Activated B cell treated with CpG ODN at 0.5 μM for 24 hours (primary cell): ENCODE data around the gene DNMT3B. TPM values are rescaled to one million over a fixed set of nuclear protein-coding genes. Genes with fewer than 3 reads are reported as not detected.
A peak's percentile ranks its signal among the peaks of the same experiment; 100 is the strongest.

Experiments used
- ATAC-seq: fragments of 200-7000 bp; cut with Tn5 transposase; one replicate; pipeline ENCODE4 v1.10.0; 2021; ENCODE audit warnings: low read depth, mild to moderate bottlenecking, moderate library complexity
- CTCF ChIA-PET: fragments of 350-600 bp; sonication (Branson Sonifier 250); formaldehyde crosslinking; loops from one replicate; lab custom pipeline; 2021; ENCODE audit warnings: antibody characterized with exemption; lab: Charles Lee
- POLR2A ChIA-PET: fragments of 350-600 bp; sonication (Branson Sonifier 250); formaldehyde crosslinking; loops from one replicate; lab custom pipeline; 2021; ENCODE audit warnings: antibody characterized with exemption; lab: Charles Lee
- DNase-seq: peaks from one replicate; pipeline ENCODE4 v3.0.0; 2022
- H3K27ac Mint-ChIP-seq: one replicate; pipeline ENCODE4 v1.8.0; 2020; ENCODE audit warnings: mixed read lengths
- H3K27me3 Mint-ChIP-seq: one replicate; pipeline ENCODE4 v1.8.0; 2021; ENCODE audit warnings: mixed read lengths
- H3K36me3 Mint-ChIP-seq: one replicate; pipeline ENCODE4 v1.8.0; 2021; ENCODE audit warnings: low read depth, mixed read lengths
- H3K4me1 Mint-ChIP-seq: one replicate; pipeline ENCODE4 v1.8.0; 2021; ENCODE audit warnings: mixed read lengths
- H3K4me3 Mint-ChIP-seq: one replicate; pipeline ENCODE4 v1.8.0; 2020; ENCODE audit warnings: mild to moderate bottlenecking, mixed read lengths
- H3K9me3 Mint-ChIP-seq: one replicate; pipeline ENCODE4 v1.8.0; 2020; ENCODE audit warnings: mixed read lengths
- intact Hi-C: fragments of 100-400 bp; cut with micrococcal nuclease; formaldehyde crosslinking; loops from one replicate; pipeline ENCODE4 v1.15.1; 2024
- total RNA-seq: library from RNA; stranded (reverse); gene quantifications from 2 replicates; pipeline ENCODE4 v1.2.3, GENCODE V29; 2022
- TF ChIP-seq, protein P1 (sequence below): fragments of 200-600 bp; IDR thresholded peaks from one replicate; pipeline ENCODE4 v1.8.0; 2022; ENCODE audit warnings: antibody characterized with exemption, mild to moderate bottlenecking

The DNMT3B gene
- total RNA-seq, 1 donor from 2014 or later, result 0.20 TPM

DNA sequence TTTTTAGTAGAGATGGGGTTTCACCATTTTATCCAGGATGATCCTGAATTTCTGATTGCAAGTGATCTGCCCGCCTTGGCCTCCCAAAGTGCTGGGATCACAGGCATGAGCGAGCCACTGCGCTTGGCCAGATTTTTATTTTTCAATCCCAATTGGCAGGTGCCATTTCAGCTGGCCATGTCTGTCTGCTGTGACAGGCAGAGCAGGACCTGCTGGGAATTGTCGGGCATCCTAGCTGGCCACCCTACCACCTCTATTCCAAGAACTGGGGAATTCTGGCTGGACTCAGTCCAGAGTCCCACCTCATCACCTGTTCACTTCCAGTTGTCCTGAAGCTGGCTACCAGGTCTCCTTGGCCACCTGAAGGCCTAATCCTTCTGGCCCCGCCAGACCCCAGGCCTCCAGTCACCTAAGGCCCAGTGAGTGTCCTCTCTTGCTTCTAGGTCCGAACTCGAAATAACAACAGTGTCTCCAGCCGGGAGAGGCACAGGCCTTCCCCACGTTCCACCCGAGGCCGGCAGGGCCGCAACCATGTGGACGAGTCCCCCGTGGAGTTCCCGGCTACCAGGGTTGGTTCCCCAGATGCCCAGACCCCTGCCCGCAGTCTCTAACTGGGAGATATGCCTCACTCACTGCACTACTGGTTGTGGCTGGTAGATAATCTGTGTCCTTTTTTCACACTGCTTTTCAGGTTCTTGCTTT lies 24.0 kb downstream of the DNMT3B start:
- CTCF ChIA-PET, result interaction anchor here (1.2 kb wide), 1 partner anchor 8 kb away, joined by 3 read pairs; no protein-coding TSS in a partner anchor
- Mint-ChIP-seq H3K4me3 (no peak overlapping the region), H3K4me1 (peaks cover 9% of the 10 kb centered on the region), H3K27ac (no peak overlapping the region), H3K36me3 (no peaks in the 10 kb centered on the region), H3K27me3 (no peaks in the 10 kb centered on the region), H3K9me3 (no peaks in the 10 kb centered on the region)
- intact Hi-C loops, result no loop called here
- TF ChIP-seq, protein P1, sequence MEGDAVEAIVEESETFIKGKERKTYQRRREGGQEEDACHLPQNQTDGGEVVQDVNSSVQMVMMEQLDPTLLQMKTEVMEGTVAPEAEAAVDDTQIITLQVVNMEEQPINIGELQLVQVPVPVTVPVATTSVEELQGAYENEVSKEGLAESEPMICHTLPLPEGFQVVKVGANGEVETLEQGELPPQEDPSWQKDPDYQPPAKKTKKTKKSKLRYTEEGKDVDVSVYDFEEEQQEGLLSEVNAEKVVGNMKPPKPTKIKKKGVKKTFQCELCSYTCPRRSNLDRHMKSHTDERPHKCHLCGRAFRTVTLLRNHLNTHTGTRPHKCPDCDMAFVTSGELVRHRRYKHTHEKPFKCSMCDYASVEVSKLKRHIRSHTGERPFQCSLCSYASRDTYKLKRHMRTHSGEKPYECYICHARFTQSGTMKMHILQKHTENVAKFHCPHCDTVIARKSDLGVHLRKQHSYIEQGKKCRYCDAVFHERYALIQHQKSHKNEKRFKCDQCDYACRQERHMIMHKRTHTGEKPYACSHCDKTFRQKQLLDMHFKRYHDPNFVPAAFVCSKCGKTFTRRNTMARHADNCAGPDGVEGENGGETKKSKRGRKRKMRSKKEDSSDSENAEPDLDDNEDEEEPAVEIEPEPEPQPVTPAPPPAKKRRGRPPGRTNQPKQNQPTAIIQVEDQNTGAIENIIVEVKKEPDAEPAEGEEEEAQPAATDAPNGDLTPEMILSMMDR, result no peak
- DNase-seq (no peak), ATAC-seq (no peak)
- POLR2A ChIA-PET, result no interaction called here

DNA sequence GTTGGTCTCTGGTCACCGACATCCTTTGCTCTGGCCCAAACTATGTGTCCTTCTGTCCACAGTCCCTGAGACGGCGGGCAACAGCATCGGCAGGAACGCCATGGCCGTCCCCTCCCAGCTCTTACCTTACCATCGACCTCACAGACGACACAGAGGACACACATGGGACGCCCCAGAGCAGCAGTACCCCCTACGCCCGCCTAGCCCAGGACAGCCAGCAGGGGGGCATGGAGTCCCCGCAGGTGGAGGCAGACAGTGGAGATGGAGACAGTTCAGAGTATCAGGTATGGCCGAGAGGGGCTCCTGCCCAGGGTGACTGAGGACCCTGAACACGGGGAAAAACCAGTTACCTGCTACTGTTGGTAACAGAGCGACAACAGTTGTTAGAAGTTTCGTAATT lies 25.0 kb downstream of the DNMT3B start:
- Mint-ChIP-seq H3K36me3 (no peaks in the 10 kb centered on the region), H3K27me3 (no peaks in the 10 kb centered on the region), H3K4me1 (peaks cover 16% of the 10 kb centered on the region), H3K27ac (no peak overlapping the region), H3K9me3 (no peaks in the 10 kb centered on the region), H3K4me3 (no peak overlapping the region)
- DNase-seq, result no peak
- intact Hi-C loops, result no loop called here
- ATAC-seq, result no peak
- TF ChIP-seq, protein P1, result no peak
- CTCF ChIA-PET, result interaction anchor here (1.2 kb wide), 1 partner anchor 7 kb away, joined by 3 read pairs; no protein-coding TSS in a partner anchor
- POLR2A ChIA-PET, result interaction anchor here (0.6 kb wide), 1 partner anchor 141 kb away, joined by 4 read pairs; no protein-coding TSS in a partner anchor

DNA sequence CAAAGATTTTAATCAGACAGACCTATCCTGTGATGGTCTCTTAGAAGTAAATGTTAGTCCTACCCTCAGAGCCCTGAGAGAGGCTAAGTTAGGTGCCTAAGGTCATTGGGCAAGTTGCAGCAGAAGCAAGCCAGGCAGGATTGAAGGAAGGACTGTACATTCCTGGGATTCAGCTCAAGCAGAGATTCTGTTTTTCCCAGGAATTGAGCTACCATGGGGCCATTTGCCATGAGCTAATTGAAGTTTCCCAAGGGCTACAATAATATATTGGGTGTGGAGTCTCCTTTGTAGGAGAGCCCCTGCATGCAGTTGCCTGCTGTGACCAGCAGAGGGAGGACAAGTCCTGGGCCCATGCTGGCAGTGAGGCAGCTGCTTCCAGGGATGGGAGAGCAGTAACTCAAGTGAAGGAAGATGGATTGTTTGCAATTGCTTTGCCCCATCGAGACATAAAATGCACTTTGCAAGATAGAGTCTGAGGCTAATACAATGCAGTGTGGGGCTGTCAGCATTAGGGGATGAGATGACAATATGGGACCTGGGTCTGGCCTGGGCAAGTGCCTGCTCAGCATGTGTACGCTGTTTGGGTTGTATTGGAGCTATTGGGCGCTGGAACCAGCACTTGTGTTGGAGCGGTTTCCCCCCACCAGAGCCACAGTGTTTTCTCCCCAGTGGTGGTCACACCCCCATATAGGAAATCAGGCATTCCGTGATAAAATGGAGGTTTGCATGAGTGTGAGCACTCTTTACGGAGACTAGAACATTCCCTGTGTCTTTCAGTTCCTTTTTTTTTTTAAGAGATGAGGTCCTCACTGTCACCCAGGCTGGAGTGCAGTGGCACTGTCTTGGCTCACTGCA lies 27.9 kb downstream of the DNMT3B start:
- TF ChIP-seq, protein P1, result peak; percentile 45
- no peaks in the 10 kb centered on the region for H3K36me3 Mint-ChIP-seq
- H3K27ac Mint-ChIP-seq, result no peak overlapping the region
- POLR2A ChIA-PET, result interaction anchor here (1.1 kb wide), 1 partner anchor 31 kb away, joined by 4 read pairs; no protein-coding TSS in a partner anchor
- DNase-seq (peak; percentile 46), ATAC-seq (peak; percentile 57)
- no peaks in the 10 kb centered on the region for H3K27me3 Mint-ChIP-seq
- no peaks in the 10 kb centered on the region for H3K9me3 Mint-ChIP-seq
- peaks cover 37% of the 10 kb centered on the region for H3K4me1 Mint-ChIP-seq
- CTCF ChIA-PET, result interaction anchor here (0.7 to 1.6 kb wide), 14 partner anchors 12 to 513 kb away, joined by 3 to 13 read pairs (median 3); partner anchors contain the start of gene COMMD7
- intact Hi-C loops, result loop anchor here (1.0 to 5.0 kb wide), 5 partner anchors 42 to 509 kb away; partner anchors contain the start of gene BPIFB4
- H3K4me3 Mint-ChIP-seq, result no peak overlapping the region

DNA sequence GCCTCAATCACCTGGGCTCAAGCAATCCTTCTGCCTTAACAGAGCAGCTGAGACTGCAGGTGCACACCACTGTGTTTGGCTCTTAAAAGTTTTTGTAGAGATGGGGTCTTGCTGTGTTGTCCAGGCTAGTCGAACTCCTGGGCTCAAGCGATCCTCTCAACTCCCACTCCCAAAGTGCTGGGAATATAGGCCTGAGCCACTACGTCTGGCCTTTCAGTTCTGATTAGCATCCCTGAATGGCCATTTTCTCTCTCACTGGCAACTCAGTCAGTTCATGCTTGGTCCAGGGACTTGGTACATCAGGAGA lies 28.5 kb downstream of the DNMT3B start:
- H3K36me3 Mint-ChIP-seq, result no peaks in the 10 kb centered on the region
- intact Hi-C loops, result loop anchor here (1.0 to 5.0 kb wide), 5 partner anchors 42 to 509 kb away; partner anchors contain the start of gene BPIFB4
- H3K9me3 Mint-ChIP-seq, result no peaks in the 10 kb centered on the region
- H3K4me3 Mint-ChIP-seq, result no peak overlapping the region
- H3K4me1 Mint-ChIP-seq, result peaks cover 37% of the 10 kb centered on the region
- POLR2A ChIA-PET, result interaction anchor here (1.1 kb wide), 1 partner anchor 30 kb away, joined by 4 read pairs; no protein-coding TSS in a partner anchor
- CTCF ChIA-PET, result interaction anchor here (0.9 to 1.6 kb wide), 13 partner anchors 13 to 512 kb away, joined by 3 to 13 read pairs (median 3); partner anchors contain the start of gene COMMD7
- ATAC-seq (no peak), DNase-seq (no peak)
- TF ChIP-seq, protein P1, result no peak
- no peaks in the 10 kb centered on the region for H3K27me3 Mint-ChIP-seq
- no peak overlapping the region for H3K27ac Mint-ChIP-seq
